HepG2 (cell line): Measurements from ENCODE around the gene DEDD2. TPM values are rescaled to one million over a fixed set of nuclear protein-coding genes. Genes with fewer than 3 reads are reported as not detected.

Experiments
- CHD2 ChIP-seq: IDR thresholded peaks from 2 replicates; pipeline ENCODE4 v1.6.1; 2011; ENCODE audit warnings: low read depth, low read length, improper control_type of control experiment
- DMAP1 ChIP-seq: IDR thresholded peaks from 2 replicates; pipeline ENCODE4 v1.6.1; 2016
- IRF2 ChIP-seq: IDR thresholded peaks from 2 replicates; pipeline ENCODE4 v1.6.1; 2018; ENCODE audit warnings: missing genetic modification reagents, missing compliant biosample characterization
- ISL2 ChIP-seq: sonication (generic); formaldehyde crosslinking; IDR thresholded peaks from 2 replicates; pipeline ENCODE4 v1.5.0; 2020; ENCODE audit warnings: missing genetic modification reagents
- KAT8 ChIP-seq: IDR thresholded peaks from 2 replicates; pipeline ENCODE4 v1.6.1; 2016; ENCODE audit warnings: missing genetic modification reagents, missing compliant biosample characterization
- MEF2D ChIP-seq: sonication (generic); formaldehyde crosslinking; IDR thresholded peaks from 2 replicates; pipeline ENCODE4 v1.5.1; 2020; ENCODE audit warnings: mild to moderate bottlenecking, missing genetic modification reagents
- NCOA5 ChIP-seq: sonication (generic); formaldehyde crosslinking; IDR thresholded peaks from 2 replicates; pipeline ENCODE4 v1.4.0; 2020; ENCODE audit warnings: missing genetic modification reagents
- NR2F1 ChIP-seq, 2 experiments: fragments of 450-650 bp in 1 of 2; formaldehyde crosslinking in 1 of 2; IDR thresholded peaks; 2 replicates each; pipeline versions ENCODE4 v1.5.0 to v1.6.1; 2016 to 2020; ENCODE audit warnings: mild to moderate bottlenecking in 1 of 2, missing compliant biosample characterization in 1 of 2, missing genetic modification reagents in 1 of 2, moderate library complexity in 1 of 2
- SP2 ChIP-seq: sonication (generic); formaldehyde crosslinking; IDR thresholded peaks from 2 replicates; pipeline ENCODE4 v1.5.1; 2020; ENCODE audit warnings: mild to moderate bottlenecking, missing genetic modification reagents
- SRSF4 ChIP-seq: fragments of 200-400 bp; formaldehyde crosslinking; IDR thresholded peaks from one replicate; pipeline ENCODE4 v1.6.1; 2018; ENCODE audit warnings: mild to moderate bottlenecking, low read depth, low read length, moderate library complexity; ENCODE audit not compliant: poor library complexity, severe bottlenecking
- ZNF143 ChIP-seq: sonication (generic); formaldehyde crosslinking; IDR thresholded peaks from 2 replicates; pipeline ENCODE4 v1.4.0; 2020; ENCODE audit warnings: missing genetic modification reagents
- ZNF18 ChIP-seq: sonication (generic); formaldehyde crosslinking; IDR thresholded peaks from 2 replicates; pipeline ENCODE4 v1.8.0; 2022; ENCODE audit warnings: mild to moderate bottlenecking, missing genetic modification reagents; ENCODE audit not compliant: insufficient replicate concordance
- ZNF598 ChIP-seq: sonication (generic); formaldehyde crosslinking; IDR thresholded peaks from 2 replicates; pipeline ENCODE4 v1.5.1; 2020; ENCODE audit warnings: mild to moderate bottlenecking, missing genetic modification reagents, borderline replicate concordance
- ZNF672 ChIP-seq: sonication (generic); formaldehyde crosslinking; IDR thresholded peaks from 2 replicates; pipeline ENCODE4 v1.8.1; 2022; ENCODE audit warnings: missing genetic modification reagents
- polyA plus RNA-seq, 8 experiments: library from polyadenylated mRNA; depleted of rRNA in 3 of 8; stranded (reverse) in 7 of 8; unstranded in 1 of 8; fragments of >200 nt; fragmentation: Illumina TruSeq in 4 of 8; extraction: Trizol in 4 of 8; gene quantifications; 2 replicates each; pipeline versions ENCODE4 v1.2.1 to v1.2.3, GENCODE V29; 2011 to 2016; ENCODE audit warnings: low read depth in 4 of 8, missing spikeins in 1 of 8, mixed read lengths in 1 of 8; ENCODE audit not compliant: insufficient read depth in 1 of 8
- total RNA-seq, 5 experiments: library from RNA; depleted of rRNA; stranded (reverse); fragments of >200 nt; fragmentation: Illumina TruSeq; extraction: Trizol; gene quantifications; 2 replicates each; pipeline ENCODE4 v1.2.3, GENCODE V29; 2016; ENCODE audit warnings: low read depth in 1 of 5
- TF ChIP-seq, protein P1 (sequence below): sonication (generic); formaldehyde crosslinking; IDR thresholded peaks from 2 replicates; pipeline ENCODE4 v1.5.0; 2020; ENCODE audit warnings: mild to moderate bottlenecking, missing genetic modification reagents
- TF ChIP-seq, protein P2 (sequence below): sonication (generic); formaldehyde crosslinking; IDR thresholded peaks from 2 replicates; pipeline ENCODE4 v1.5.0; 2020; ENCODE audit warnings: mild to moderate bottlenecking, missing genetic modification reagents, borderline replicate concordance

Gene DEDD2
- total and polyA plus RNA-seq, 2 of the 13 experiments (the other 11 are each of a cell fraction or from before 2014, with no cell fraction given) = 19.2 to 24.7 TPM

GRCh38 chr19:42242512-42243409, 25.3 kb upstream of the DEDD2 start, which contains the start of gene GSK3A (continued):
- TF ChIP-seq NCOA5 (CRISPR knock-in tag) (no peak), ISL2 (peak; percentile 54; the same call in 1 of the 2 replicates), MEF2D (CRISPR knock-in tag) (peak; percentile 66; the same call in 1 of the 2 replicates), ZNF598 (CRISPR knock-in tag) (no peak), ZNF143 (CRISPR knock-in tag) (peak; percentile 91), SRSF4 (no peak), NR2F1 (CRISPR knock-in tag; IDR thresholded peaks at IDR 0.05) (no peak; a peak in 1 of 4 replicates), ZNF18 (peak; percentile 57), ZNF672 (CRISPR knock-in tag) (no peak), CHD2 (peak; percentile 83), SP2 (CRISPR knock-in tag) (peak; percentile 66), DMAP1 (CRISPR knock-in tag) (no peak; the same call in 1 of the 2 replicates), KAT8 (CRISPR knock-in tag) (peak; percentile 45; the same call in 1 of the 2 replicates), IRF2 (CRISPR knock-in tag) (peak; percentile 82)
- TF ChIP-seq, protein P1, sequence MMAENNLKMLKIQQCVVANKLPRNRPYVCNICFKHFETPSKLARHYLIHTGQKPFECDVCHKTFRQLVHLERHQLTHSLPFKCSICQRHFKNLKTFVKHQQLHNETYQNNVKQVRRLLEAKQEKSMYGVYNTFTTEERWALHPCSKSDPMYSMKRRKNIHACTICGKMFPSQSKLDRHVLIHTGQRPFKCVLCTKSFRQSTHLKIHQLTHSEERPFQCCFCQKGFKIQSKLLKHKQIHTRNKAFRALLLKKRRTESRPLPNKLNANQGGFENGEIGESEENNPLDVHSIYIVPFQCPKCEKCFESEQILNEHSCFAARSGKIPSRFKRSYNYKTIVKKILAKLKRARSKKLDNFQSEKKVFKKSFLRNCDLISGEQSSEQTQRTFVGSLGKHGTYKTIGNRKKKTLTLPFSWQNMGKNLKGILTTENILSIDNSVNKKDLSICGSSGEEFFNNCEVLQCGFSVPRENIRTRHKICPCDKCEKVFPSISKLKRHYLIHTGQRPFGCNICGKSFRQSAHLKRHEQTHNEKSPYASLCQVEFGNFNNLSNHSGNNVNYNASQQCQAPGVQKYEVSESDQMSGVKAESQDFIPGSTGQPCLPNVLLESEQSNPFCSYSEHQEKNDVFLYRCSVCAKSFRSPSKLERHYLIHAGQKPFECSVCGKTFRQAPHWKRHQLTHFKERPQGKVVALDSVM (CRISPR knock-in tag) = peak; percentile 79
- TF ChIP-seq, protein P2, sequence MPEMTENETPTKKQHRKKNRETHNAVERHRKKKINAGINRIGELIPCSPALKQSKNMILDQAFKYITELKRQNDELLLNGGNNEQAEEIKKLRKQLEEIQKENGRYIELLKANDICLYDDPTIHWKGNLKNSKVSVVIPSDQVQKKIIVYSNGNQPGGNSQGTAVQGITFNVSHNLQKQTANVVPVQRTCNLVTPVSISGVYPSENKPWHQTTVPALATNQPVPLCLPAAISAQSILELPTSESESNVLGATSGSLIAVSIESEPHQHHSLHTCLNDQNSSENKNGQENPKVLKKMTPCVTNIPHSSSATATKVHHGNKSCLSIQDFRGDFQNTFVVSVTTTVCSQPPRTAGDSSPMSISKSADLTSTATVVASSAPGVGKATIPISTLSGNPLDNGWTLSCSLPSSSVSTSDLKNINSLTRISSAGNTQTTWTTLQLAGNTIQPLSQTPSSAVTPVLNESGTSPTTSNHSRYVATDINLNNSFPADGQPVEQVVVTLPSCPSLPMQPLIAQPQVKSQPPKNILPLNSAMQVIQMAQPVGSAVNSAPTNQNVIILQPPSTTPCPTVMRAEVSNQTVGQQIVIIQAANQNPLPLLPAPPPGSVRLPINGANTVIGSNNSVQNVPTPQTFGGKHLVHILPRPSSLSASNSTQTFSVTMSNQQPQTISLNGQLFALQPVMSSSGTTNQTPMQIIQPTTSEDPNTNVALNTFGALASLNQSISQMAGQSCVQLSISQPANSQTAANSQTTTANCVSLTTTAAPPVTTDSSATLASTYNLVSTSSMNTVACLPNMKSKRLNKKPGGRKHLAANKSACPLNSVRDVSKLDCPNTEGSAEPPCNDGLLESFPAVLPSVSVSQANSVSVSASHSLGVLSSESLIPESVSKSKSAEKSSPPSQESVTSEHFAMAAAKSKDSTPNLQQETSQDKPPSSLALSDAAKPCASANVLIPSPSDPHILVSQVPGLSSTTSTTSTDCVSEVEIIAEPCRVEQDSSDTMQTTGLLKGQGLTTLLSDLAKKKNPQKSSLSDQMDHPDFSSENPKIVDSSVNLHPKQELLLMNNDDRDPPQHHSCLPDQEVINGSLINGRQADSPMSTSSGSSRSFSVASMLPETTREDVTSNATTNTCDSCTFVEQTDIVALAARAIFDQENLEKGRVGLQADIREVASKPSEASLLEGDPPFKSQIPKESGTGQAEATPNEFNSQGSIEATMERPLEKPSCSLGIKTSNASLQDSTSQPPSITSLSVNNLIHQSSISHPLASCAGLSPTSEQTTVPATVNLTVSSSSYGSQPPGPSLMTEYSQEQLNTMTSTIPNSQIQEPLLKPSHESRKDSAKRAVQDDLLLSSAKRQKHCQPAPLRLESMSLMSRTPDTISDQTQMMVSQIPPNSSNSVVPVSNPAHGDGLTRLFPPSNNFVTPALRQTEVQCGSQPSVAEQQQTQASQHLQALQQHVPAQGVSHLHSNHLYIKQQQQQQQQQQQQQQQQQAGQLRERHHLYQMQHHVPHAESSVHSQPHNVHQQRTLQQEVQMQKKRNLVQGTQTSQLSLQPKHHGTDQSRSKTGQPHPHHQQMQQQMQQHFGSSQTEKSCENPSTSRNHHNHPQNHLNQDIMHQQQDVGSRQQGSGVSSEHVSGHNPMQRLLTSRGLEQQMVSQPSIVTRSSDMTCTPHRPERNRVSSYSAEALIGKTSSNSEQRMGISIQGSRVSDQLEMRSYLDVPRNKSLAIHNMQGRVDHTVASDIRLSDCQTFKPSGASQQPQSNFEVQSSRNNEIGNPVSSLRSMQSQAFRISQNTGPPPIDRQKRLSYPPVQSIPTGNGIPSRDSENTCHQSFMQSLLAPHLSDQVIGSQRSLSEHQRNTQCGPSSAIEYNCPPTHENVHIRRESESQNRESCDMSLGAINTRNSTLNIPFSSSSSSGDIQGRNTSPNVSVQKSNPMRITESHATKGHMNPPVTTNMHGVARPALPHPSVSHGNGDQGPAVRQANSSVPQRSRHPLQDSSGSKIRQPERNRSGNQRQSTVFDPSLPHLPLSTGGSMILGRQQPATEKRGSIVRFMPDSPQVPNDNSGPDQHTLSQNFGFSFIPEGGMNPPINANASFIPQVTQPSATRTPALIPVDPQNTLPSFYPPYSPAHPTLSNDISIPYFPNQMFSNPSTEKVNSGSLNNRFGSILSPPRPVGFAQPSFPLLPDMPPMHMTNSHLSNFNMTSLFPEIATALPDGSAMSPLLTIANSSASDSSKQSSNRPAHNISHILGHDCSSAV (CRISPR knock-in tag) = no peak
